GM18505 (cell line): ENCODE data around the gene LTK.

Source experiments
- ATAC-seq: cut with Tn5 transposase; IDR thresholded peaks from one replicate; pipeline ENCODE4 v1.9.1; 2021; ENCODE audit not compliant: unreplicated experiment
- POLR2A ChIP-seq: IDR thresholded peaks from 4 replicates; pipeline ENCODE4 v1.6.1; 2011; ENCODE audit warnings: borderline replicate concordance; ENCODE audit not compliant: insufficient read depth, insufficient read length; ENCODE audit errors: extremely low read depth

The LTK gene

DNA sequence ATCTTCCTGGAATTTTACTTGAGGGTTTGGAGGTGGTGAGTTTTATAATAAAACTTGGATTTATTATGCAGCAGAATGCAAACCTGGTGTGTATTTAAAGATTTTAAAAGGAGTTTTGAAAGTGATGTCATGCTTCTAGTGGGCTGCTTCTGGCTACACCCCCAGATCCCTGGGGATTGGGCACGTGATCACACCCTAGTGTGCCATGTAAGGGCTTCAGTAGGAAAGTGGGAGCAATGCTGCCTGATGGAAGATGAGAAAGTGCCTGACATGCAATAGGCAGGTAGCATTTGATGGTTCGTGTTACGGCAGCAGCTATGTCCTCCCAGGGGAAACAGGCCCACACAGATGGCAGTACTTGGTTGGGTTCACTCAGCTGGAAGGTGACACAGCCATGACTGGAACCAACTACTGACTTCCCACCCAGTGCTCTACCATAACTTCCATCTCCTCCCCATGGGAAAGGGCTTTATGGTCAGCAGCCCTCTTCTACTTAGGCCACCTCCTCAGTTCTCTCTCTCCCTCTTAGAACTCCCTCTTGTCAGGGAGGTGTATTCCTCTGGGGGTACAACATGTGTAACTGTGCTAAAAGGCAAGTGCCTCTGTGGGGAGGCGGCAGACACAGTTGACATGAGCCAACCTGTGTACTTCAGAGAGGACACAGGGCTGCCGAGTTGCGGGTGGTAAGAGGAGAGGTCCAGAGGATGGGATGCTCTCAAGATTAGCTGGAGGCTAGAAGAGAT, 14.3 kb downstream of the LTK start:
- TF ChIP-seq POLR2A = no peak
- no peak for ATAC-seq

DNA sequence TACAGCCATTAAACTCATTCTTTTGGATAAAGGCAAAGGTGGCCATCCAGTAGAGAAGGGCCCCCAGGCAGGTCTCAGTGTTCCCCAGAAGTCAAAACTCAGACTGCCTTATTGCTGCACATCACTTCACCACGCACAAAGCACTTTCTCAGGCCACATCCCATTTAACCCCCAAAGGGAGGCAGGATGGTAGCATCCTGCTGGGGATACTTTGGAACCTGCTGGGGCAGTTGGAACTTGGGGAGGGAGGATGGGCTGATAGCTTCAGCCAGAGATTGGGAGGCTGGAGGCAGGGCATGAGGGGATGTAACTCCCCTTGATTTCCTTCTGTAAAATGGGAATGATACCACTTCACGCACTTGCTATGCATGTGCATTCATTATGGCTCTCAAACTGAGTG, 15.0 kb downstream of the LTK start:
- ATAC-seq = no peak

DNA sequence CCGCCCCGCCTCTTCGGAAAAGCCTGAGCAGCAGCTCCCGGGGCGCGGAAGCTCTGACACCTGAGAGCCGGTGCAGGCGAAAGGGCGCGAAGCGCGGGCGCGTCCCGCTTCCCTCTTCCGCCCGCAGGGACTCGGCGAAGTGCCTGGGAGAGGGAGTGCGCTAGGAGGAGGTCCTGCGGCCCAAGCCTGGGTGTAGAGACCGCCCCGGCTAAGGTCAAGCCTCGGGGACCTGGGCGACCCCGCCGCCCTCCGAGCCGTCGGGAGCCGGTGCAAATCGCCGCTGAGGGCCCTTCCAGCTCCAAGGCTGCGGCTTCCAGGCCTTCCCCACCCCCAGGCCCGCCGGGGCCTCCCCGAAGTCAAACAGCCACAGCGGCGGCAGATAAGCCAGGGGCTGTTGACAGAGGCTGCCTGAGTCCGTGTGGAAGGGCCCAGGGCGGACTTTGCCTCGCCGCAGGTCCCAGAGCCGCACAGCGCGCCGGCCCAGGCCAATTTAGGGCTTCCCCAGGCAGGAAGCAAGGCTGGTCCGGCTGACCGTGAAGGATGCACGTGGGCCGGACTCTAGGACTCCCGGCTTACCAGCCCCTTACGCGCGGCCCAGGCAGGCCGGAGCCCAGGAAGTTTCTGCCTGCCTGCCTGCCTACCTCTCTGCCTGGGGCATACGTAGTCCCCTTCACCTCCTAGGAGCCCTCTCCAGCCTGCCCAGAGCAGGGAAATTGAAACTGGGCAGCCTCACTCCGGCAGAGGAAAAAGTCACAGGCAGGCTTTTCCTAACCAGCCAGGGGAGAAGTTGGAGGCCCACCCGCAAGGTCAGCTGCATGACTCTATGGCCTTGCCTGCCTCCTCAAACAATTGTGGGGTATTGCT, 17.7 kb downstream of the LTK start:
- TF ChIP-seq POLR2A = no peak

More for the DNA sequence above, 15.0 kb downstream of the LTK start:
- TF ChIP-seq POLR2A = no peak

DNA sequence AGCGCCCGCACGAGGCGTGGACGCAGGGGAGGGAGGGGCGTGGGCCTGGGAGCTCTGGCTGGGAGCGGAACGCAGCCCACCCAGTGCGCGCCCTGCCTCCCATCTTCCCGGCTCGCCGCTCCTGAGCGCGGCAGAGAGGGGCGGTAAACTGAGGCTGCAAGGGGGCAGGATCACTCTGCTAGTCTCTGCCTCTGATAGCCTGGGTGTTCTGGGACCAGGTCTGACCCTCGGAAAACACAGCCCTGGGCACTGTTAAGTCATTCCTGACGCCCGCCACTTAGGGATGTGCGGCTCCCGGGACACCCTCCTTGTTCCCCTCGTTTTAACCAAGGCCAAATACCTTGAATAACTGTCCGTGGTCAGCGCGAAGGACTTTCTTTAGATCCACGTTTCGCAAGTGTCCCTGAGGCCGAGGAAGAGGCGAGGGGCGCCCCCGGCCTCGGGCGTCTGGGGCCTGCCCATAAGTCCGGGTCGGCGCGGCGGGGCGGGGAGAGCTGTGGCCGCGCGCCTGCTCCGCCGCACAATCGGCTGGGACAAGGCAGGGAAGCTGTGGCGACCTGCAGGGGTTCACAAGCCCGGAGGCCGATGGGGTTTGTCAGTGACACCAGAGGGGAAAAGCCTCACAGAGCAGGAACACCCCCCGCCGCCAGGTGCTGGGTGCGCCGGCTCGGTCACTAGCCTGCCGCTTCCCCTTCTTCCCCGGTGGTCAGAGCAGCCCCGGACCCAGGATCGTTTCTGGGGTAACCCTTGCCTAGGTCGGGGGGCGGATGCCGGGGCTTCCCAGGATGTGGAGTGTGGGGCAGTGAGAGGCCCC, 18.5 kb downstream of the LTK start:
- no peak for TF ChIP-seq POLR2A
- no peak for ATAC-seq

More for the DNA sequence above, 17.7 kb downstream of the LTK start:
- no peak for ATAC-seq

DNA sequence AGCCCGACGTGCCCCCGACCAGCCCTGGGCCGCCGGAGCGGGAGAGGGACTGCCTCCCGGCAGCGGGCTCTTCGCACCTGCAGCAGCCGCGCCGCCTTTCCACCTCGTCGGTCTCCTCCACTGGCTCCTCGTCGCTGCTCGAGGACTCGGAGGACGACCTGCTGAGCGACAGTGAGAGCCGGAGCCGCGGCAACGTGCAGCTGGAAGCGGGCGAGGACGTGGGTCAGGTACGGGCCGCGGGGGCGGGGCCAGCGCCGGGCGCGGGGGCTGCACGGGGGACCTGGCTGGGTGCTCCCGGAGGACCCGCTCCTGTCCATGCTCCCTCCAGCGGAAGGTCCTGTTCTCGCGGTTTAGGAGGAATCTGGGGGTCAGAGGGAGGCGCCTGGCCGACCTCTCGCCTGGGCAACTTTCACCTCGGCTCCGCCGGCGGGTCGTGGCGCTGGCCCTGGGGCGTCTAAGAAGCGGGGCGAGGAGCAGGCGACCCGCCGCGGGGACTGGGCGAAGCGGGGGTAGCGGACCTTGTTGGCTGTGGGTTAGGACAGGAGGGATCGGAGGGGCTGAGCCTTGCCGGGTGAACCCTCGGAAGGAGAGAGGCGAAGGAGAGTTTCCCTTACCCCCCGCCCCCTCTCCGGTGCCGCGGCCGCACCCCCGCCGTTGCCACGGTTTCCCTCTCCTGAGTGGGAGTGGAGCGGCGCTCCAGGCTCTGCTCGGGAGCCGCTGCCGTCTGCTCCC, 19.3 kb downstream of the LTK start:
- peak; percentile 14 for ATAC-seq
- TF ChIP-seq POLR2A = no peak

DNA sequence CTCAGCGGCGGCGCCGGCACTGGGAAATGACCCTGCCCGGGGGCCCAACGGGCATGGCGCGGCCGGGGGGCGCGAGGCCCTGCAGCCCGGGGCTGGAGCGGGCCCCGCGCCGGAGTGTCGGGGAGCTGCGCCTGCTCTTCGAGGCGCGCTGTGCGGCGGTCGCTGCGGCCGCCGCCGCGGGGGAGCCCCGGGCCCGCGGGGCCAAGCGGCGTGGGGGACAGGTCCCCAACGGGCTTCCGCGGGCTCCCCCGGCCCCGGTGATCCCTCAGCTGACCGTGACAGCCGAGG, 19.8 kb downstream of the LTK start:
- TF ChIP-seq POLR2A = no peak
- ATAC-seq = no peak

DNA sequence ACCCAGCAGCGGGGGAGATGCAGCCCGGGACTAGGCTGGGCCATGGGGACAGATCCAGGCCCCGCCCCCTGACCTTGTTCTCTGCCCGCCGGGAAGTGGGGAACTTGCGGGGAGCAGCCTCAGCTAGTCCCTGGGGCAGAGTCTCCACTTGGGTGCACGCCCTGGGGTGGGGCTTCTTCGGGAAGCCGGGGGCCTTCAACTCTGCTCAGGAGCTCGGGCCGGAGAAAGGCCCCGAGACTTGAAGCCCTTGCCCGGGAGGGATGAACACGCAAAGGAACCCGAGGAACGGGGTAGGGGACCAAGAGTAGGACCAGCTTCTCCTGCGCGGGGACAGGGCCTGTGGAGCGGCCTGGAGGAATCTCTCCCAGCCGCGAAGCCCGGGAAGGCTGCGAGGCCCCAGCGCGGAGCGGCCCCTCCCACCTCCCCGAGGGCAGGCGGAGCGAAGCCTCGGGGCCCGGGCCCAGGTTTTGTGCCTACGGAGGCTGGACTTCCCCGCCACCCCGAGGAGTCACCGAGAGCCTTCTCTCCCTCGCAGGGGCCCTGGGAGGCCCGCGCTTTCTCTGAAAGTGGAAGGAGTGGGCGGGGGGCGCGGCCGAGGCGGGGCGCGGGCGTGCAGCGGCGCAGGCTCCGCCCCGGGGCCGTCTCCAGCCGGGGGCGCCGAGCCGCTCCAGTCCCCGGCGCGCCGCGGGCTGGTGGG, 20.3 kb downstream of the LTK start, which contains the start of gene ITPKA:
TSS of gene ITPKA (plus strand) at position 670 of the 697 bp plus-strand sequence. CDS start 54 bp downstream, outside the sequence.
- peak; percentile 65 for ATAC-seq
- no peak for TF ChIP-seq POLR2A

DNA sequence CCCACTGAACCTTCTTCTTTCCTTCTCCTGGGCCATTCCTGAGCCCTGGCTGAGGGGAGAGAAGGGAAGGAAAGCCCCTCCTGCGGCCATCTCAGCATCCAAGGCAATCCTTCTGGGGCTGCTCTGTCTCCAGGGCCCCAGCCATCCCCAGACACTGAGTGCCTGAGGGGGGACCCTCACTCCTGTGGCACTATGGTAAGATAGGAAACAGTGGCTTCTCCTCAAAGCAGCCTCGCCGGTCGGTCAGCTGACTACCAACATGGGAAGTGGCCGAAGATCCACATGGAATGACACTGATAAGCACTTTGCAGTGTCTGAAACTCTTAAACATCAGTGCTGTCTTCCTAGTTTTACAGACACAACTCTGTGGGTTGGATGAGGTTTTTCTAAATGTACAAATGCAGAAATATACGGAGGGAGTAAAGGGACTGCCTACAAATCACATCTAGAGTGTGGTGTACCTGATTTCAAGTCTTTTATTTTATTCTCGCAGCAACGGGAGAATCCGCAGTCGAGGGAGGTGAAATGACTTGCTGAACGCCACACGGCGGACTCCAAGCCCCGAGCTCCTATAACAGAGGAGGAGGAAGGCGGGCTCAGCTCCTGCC, 20.9 kb downstream of the LTK start:
- TF ChIP-seq POLR2A = no peak
- ATAC-seq = no peak

DNA sequence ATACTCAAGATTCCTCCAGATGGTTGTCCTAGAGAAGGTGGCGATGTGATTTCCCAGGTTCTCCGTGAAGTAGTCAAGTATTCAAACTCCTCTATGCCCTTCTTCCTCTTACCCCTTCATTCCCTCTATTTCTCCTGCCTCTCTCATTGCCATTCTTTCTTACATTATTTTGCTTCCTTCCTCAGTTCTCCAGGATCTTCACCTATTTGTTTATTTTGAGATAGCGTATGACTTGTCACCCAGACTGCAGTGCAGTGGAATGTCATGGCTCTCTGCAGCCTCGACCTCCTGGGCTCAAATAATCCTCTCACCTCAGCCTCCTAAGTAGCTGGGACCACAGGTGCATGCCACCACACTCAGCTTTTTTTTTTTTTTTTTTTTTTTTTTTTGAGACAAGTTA, 21.7 kb downstream of the LTK start:
- no peak for ATAC-seq
- TF ChIP-seq POLR2A = no peak

DNA sequence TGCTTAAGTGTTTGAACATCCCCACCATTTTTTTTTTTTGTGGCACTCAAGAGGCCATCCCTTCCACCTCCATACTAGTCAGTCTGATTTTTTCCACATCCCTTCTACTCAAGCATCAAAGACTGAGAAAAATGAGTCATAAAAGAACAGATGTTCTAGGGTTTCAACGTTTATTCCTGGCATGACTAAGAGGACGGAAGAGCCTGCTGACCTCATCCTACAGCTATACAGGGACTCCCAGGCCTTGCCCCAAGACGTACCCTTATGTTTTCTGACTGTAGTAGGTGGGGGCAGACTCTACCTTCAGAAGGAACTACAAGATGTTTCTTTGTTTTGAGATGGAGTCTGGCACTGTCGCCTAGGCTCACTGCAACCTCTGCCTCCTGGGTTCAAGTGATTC, 23.3 kb downstream of the LTK start:
- no peak for ATAC-seq
- TF ChIP-seq POLR2A = no peak

DNA sequence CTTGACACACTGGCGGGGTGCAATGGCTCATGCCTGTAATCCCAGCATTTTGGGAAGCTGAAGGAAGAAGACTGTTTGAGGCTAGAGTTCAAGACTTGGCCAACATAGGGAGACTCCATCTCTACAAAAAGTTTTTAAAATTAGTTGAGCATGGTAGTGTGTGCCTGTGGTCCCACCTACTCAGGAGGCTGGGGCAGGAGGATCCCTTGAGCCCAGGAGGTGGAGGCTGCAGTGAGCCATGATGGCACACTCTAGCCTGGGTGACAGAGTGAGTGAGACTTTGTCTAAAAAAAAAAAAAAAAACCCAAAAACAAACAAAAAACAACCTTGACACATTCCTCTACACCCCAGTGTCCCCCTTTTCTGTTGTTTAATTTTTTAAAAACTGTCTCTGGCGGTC, 24.0 kb downstream of the LTK start:
- no peak for ATAC-seq
- no peak for TF ChIP-seq POLR2A

DNA sequence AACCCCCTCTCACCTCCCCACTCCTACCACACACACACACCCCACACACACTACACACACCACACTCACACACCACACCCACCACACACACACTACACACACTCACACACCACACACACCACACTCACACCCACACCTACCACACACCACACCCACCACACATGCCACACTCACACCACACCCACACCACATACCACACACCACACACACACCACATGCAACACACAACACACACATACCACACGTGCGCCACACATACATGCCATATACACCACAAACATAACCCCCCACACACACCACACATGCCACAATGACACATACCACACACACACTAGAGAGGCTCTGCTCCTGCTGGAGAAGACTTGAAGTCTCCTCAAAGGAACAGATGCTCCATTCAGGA, 25.8 kb downstream of the LTK start:
- TF ChIP-seq POLR2A = no peak

DNA sequence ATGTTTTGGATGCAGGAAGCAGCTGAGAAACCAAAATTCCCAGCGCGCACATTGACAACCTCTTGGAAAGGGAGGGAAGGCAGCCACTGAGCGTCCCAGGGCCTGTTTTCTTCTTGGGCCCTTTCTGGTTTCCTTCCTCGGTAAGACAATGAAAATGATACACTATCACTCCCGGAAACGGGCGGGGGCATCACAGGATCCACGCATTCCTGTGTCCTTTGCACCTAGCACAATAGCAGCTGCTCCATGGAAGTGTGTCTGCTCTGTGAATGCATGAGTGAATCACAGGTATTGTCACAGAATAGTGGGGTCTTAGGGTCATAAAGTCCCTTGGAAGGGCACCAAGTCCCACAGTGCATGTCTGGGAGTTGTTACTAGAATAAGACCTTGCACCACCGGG, 26.2 kb downstream of the LTK start:
- TF ChIP-seq POLR2A = no peak
- no peak for ATAC-seq

More for the DNA sequence above, 25.8 kb downstream of the LTK start:
- no peak for ATAC-seq

DNA sequence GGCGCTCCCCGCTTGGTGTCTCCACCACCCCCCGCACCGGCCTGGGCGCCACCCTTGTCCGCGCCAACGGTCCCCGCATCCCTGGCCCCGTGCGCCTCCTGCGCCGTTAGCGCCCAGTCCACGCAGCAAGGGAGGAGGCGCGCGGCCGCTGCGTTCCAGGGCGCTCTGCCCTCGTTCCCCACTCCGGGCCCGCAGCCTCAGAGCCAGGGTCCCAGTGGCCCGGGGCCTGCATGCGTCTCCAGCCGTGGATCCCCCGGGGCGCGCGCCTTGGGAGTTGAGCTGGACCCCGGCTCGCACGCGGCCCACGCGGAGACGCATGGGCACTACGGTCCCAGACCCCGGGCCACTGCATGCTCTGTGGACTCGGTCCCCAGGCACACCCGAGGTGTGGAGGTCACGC, 27.3 kb downstream of the LTK start:
- no peak for ATAC-seq
- no peak for TF ChIP-seq POLR2A
